ENCODE results near the gene PSD2.
"Not testable (repeated sequence)": the region's sequence is repeated elsewhere in the genome, so short reads cannot be mapped to it uniquely, and the experiment has no call there.

The PSD2 gene

GRCh38 chr5:139787568-139788293, 7.9 kb upstream of the PSD2 start:
- peak; percentile 91 for TF ChIP-seq CTCF (conservative IDR thresholded peaks at IDR 0.05)
- peak overlapping the region; percentile 28; the same call in 1 of the 2 replicates for H3K27ac ChIP-seq

- TF ChIP-seq CTCF (conservative IDR thresholded peaks at IDR 0.05): no peak
- no peak overlapping the region; the same call in 1 of the 2 replicates for H3K27ac ChIP-seq
These were observed 7.2 kb upstream of the PSD2 start for GRCh38 chr5:139788294-139788910.

GRCh38 chr5:139789116-139789844, 6.3 kb upstream of the PSD2 start:
- H3K27ac ChIP-seq: no peak overlapping the region
- no peak for TF ChIP-seq CTCF (conservative IDR thresholded peaks at IDR 0.05)

- no peak overlapping the region for H3K27ac ChIP-seq
These were observed 5.8 kb upstream of the PSD2 start for GRCh38 chr5:139789845-139790189.

GRCh38 chr5:139792218-139792617, 3.4 kb upstream of the PSD2 start:
- TF ChIP-seq CTCF (conservative IDR thresholded peaks at IDR 0.05): no peak
- H3K27ac ChIP-seq: no peak overlapping the region

More at GRCh38 chr5:139789845-139790189, 5.8 kb upstream of the PSD2 start:
- TF ChIP-seq CTCF (conservative IDR thresholded peaks at IDR 0.05): no peak

- H3K27ac ChIP-seq: not testable (repeated sequence)
These were observed 3.0 kb upstream of the PSD2 start for GRCh38 chr5:139792655-139793054.

GRCh38 chr5:139794067-139794846, 1.4 kb upstream of the PSD2 start:
- no peak for TF ChIP-seq CTCF (conservative IDR thresholded peaks at IDR 0.05)

More at GRCh38 chr5:139794067-139794846, 1.4 kb upstream of the PSD2 start:
- no peak overlapping the region for H3K27ac ChIP-seq

Data from VCaP (cell line).